ENCODE results near the gene MAPK9.

DNA sequence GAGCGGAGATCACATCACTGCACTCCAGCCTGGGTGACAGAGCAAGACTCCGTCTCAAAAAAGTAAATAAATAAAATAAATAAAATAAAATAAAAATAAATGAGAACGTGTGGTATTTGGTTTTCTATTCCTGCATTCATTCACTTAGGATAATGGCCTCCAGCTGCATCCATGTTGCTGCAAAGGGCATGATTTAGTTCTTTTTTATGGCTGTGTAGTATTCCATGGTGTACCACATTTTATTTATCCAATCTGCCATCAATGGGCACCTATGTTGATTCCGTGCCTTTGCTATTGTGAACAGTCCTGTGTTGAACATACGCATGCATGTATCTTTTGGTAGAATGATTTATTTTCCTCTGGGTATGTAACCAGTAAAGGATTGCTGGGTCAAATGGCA, 74.1 kb downstream of the MAPK9 start:
- TF ChIP-seq POLR2A (IDR thresholded peaks at IDR 0.05; ENCODE audit: low read length), result no peak
- no peak for TF ChIP-seq GATA1 (IDR thresholded peaks at IDR 0.05; ENCODE audit: low read depth, low read length)

Data from erythroblast (primary cell).